GM23248 (cell line): Measurements from ENCODE around the gene NR4A1. TPM values are rescaled to one million over a fixed set of nuclear protein-coding genes. Genes with fewer than 3 reads are reported as not detected.

ENCODE experiments used
- DNase-seq: peaks from one replicate; pipeline ENCODE4 v3.0.0-alpha.2; 2015
- H2AFZ ChIP-seq: fragments of 200-600 bp; sonication (generic); 2 replicates; pipeline ENCODE4 v1.6.1; 2016; ENCODE audit warnings: antibody characterized with exemption
- H3F3A ChIP-seq: fragments of 200-600 bp; sonication (generic); 2 replicates; pipeline ENCODE4 v1.6.1; 2016; ENCODE audit warnings: mild to moderate bottlenecking, antibody characterized with exemption, mixed run types; ENCODE audit not compliant: insufficient read depth
- H3K27ac ChIP-seq: fragments of 200-600 bp; sonication (generic); 2 replicates; pipeline ENCODE4 v1.5.1; 2016; ENCODE audit warnings: mild to moderate bottlenecking
- H3K27me3 ChIP-seq: fragments of 200-600 bp; sonication (generic); replicated peaks from 2 replicates; pipeline ENCODE4 v1.6.1; 2016; ENCODE audit warnings: mild to moderate bottlenecking; ENCODE audit not compliant: insufficient read depth
- H3K36me3 ChIP-seq: fragments of 200-600 bp; sonication (generic); 2 replicates; pipeline ENCODE4 v1.6.1; 2016; ENCODE audit warnings: low read depth, mild to moderate bottlenecking
- H3K4me1 ChIP-seq: fragments of 200-600 bp; sonication (generic); 2 replicates; pipeline ENCODE4 v1.6.1; 2016; ENCODE audit warnings: mild to moderate bottlenecking; ENCODE audit not compliant: insufficient read depth
- H3K4me2 ChIP-seq: fragments of 200-600 bp; sonication (generic); one replicate; pipeline ENCODE4 v1.6.1; 2016; ENCODE audit warnings: mild to moderate bottlenecking; ENCODE audit not compliant: unreplicated experiment
- H3K4me3 ChIP-seq: fragments of 200-600 bp; sonication (generic); 2 replicates; pipeline ENCODE4 v1.5.1; 2016; ENCODE audit warnings: mild to moderate bottlenecking
- H3K79me2 ChIP-seq: fragments of 200-600 bp; sonication (generic); 2 replicates; pipeline ENCODE4 v1.6.1; 2016; ENCODE audit warnings: mild to moderate bottlenecking; ENCODE audit not compliant: insufficient read depth
- H3K9ac ChIP-seq: fragments of 200-600 bp; sonication (generic); 2 replicates; pipeline ENCODE4 v1.6.1; 2016; ENCODE audit warnings: mild to moderate bottlenecking
- H3K9me2 ChIP-seq: fragments of 200-600 bp; sonication (generic); 2 replicates; pipeline ENCODE4 v1.6.1; 2016; ENCODE audit warnings: mixed run types, mild to moderate bottlenecking, moderate library complexity; ENCODE audit not compliant: insufficient read depth
- H3K9me3 ChIP-seq: fragments of 200-600 bp; sonication (generic); one replicate; pipeline ENCODE4 v1.6.1; 2017; ENCODE audit warnings: low read depth
- H4K20me1 ChIP-seq: fragments of 200-600 bp; sonication (generic); 2 replicates; pipeline ENCODE4 v1.6.0; 2016; ENCODE audit not compliant: insufficient read depth
- EZH2 ChIP-seq: fragments of 200-600 bp; sonication (generic); IDR thresholded peaks from 2 replicates; pipeline ENCODE4 v1.6.1; 2018; ENCODE audit warnings: antibody characterized with exemption, mild to moderate bottlenecking; ENCODE audit not compliant: insufficient read depth, poor library complexity, severe bottlenecking
- EZH2phosphoT487 ChIP-seq: fragments of 200-600 bp; sonication (generic); IDR thresholded peaks from 2 replicates; pipeline ENCODE4 v1.6.1; 2018; ENCODE audit warnings: antibody characterized with exemption, moderate library complexity, mild to moderate bottlenecking, low read depth; ENCODE audit not compliant: insufficient read depth
- WGBS, 2 experiments: methylation state at CpG; one replicate each; pipeline ENCODE4 v1.1.6; 2015 to 2017; ENCODE audit warnings: low lambda C conversion rate in 2 of 2, low coverage in 1 of 2; ENCODE audit errors: missing lambda C conversion rate in 2 of 2; 5-methylcytosine and 5-hydroxymethylcytosine counted together
- in situ Hi-C: fragments of 300-500 bp; cut with MboI; formaldehyde crosslinking; loops from 2 replicates; pipeline ENCODE4 v1.15.0; 2020
- polyA plus RNA-seq: library from polyadenylated mRNA; unstranded; fragments of >200 nt; fragmentation: Nextera tagmentation; extraction: Ambion mirVana; gene quantifications from 2 replicates; pipeline ENCODE4 v1.2.1, GENCODE V29; 2016
- total RNA-seq: library from RNA; depleted of rRNA; stranded (reverse); fragments of >200 nt; shearing (Covaris generic); gene quantifications from 2 replicates; pipeline ENCODE4 v1.2.3, GENCODE V29; 2014

Gene NR4A1
- total and polyA plus RNA-seq, 2 experiments from 2014 or later: 11.1 to 13.1 TPM

- Histone ChIP-seq H2AFZ (no peak overlapping the region), H3K27ac (peak overlapping the region; percentile 95), H3F3A (peaks cover 32% of the 10 kb centered on the region), H3K4me2 (peak overlapping the region; percentile 91), H3K4me3 (peak overlapping the region; percentile 85), H3K9me2 (no peaks in the 10 kb centered on the region), H3K9ac (peak overlapping the region; percentile 98), H3K9me3 (no peaks in the 10 kb centered on the region), H3K4me1 (peaks cover 23% of the 10 kb centered on the region), H3K27me3 (no peaks in the 10 kb centered on the region), H3K79me2 (peaks cover 26% of the 10 kb centered on the region), H3K36me3 (no peaks in the 10 kb centered on the region), H4K20me1 (no peaks in the 10 kb centered on the region)
- in situ Hi-C loops: no loop called here
- no peak for DNase-seq
- TF ChIP-seq EZH2 (no peak), EZH2phosphoT487 (no peak)
- WGBS, 2 experiments: 66 to 67% methylated on average over 7 of the region's 7 CpGs
These were observed 1.4 kb downstream of the NR4A1 start for GRCh38 chr12:52052468-52053186.

DNA sequence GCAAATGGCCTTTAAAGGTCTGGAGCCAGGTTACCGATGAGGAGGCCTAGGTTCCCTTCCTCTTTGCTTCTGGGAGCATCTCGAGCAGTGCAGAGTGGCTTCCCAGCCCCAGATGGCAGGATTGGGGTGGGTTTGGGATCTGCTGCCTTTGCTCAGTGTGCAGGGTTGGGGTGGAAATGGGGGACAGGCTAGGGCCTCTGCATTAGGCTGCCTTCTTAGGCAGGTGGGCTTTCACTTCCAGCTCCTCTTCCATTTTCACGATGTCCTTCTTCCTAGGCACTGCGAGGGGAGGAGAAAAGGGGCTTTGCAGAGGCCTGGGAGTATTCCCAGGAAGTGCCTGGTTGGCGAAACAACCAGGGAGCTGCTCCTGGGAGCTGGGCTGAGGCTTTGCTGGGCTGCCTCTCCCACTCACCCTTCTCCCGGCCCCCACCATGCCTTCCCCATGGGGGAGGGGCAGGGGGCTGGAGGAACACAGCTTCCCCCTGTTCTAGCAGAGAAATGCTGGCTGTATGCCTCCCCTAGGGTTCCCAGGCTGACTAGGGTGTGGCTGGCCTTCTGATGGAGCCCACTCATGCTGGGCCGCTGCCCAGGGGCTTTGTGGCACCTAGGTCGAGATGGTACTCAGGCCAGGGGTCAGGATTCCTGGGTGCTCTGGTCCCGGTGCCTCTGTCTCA is 2.4 kb downstream of the NR4A1 start:
- TF ChIP-seq EZH2phosphoT487 (no peak), EZH2 (no peak)
- WGBS, 2 experiments: 65 to 71% methylated on average over 9 of the region's 9 CpGs
- Histone ChIP-seq H3K27me3 (no peaks in the 10 kb centered on the region), H3K9me3 (no peaks in the 10 kb centered on the region), H2AFZ (no peak overlapping the region), H4K20me1 (no peaks in the 10 kb centered on the region), H3K27ac (no peak overlapping the region), H3K79me2 (peaks cover 26% of the 10 kb centered on the region), H3K4me3 (no peak overlapping the region), H3F3A (peaks cover 39% of the 10 kb centered on the region), H3K9ac (peak overlapping the region; percentile 98), H3K36me3 (no peaks in the 10 kb centered on the region), H3K4me2 (peak overlapping the region; percentile 91), H3K4me1 (peaks cover 23% of the 10 kb centered on the region), H3K9me2 (no peaks in the 10 kb centered on the region)
- DNase-seq: no peak
- in situ Hi-C loops: no loop called here

DNA sequence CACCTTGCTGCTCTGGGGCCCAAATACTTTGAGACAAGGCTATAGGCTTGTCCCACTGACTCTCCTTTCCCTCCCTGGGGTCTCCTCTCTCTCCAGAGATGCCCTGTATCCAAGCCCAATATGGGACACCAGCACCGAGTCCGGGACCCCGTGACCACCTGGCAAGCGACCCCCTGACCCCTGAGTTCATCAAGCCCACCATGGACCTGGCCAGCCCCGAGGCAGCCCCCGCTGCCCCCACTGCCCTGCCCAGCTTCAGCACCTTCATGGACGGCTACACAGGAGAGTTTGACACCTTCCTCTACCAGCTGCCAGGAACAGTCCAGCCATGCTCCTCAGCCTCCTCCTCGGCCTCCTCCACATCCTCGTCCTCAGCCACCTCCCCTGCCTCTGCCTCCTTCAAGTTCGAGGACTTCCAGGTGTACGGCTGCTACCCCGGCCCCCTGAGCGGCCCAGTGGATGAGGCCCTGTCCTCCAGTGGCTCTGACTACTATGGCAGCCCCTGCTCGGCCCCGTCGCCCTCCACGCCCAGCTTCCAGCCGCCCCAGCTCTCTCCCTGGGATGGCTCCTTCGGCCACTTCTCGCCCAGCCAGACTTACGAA is 3.1 kb downstream of the NR4A1 start:
- H3K9me2 ChIP-seq: no peaks in the 10 kb centered on the region
- no peaks in the 10 kb centered on the region for H3K36me3 ChIP-seq
- H3K27ac ChIP-seq: no peak overlapping the region
- H3K4me3 ChIP-seq: no peak overlapping the region
- peaks cover 26% of the 10 kb centered on the region for H3K79me2 ChIP-seq
- WGBS, 2 experiments: 83 to 91% methylated on average over 11 to 21 of the region's 21 CpGs
- H3K9me3 ChIP-seq: no peaks in the 10 kb centered on the region
- H4K20me1 ChIP-seq: no peaks in the 10 kb centered on the region
- H3F3A ChIP-seq: peaks cover 42% of the 10 kb centered on the region
- no peak for DNase-seq
- TF ChIP-seq EZH2phosphoT487 (no peak), EZH2 (no peak)
- no peak overlapping the region for H2AFZ ChIP-seq
- no peak overlapping the region for H3K4me2 ChIP-seq
- in situ Hi-C loops: no loop called here
- no peaks in the 10 kb centered on the region for H3K27me3 ChIP-seq
- H3K4me1 ChIP-seq: peaks cover 23% of the 10 kb centered on the region
- H3K9ac ChIP-seq: no peak overlapping the region

- H3K4me2 ChIP-seq: no peak overlapping the region
- H3F3A ChIP-seq: peaks cover 48% of the 10 kb centered on the region
- H3K4me3 ChIP-seq: no peak overlapping the region
- no peaks in the 10 kb centered on the region for H3K27me3 ChIP-seq
- H3K27ac ChIP-seq: no peak overlapping the region
- H3K36me3 ChIP-seq: no peaks in the 10 kb centered on the region
- no peaks in the 10 kb centered on the region for H3K9me2 ChIP-seq
- H3K4me1 ChIP-seq: peaks cover 21% of the 10 kb centered on the region
- DNase-seq: no peak
- 94% methylated on average over 20 to 21 of the region's 21 CpGs for WGBS, 2 experiments
- H4K20me1 ChIP-seq: no peaks in the 10 kb centered on the region
- TF ChIP-seq EZH2phosphoT487: no peak
- TF ChIP-seq EZH2: no peak
- no peak overlapping the region for H3K9ac ChIP-seq
- no peak overlapping the region for H2AFZ ChIP-seq
- in situ Hi-C loops: no loop called here
- H3K79me2 ChIP-seq: peaks cover 26% of the 10 kb centered on the region
- no peaks in the 10 kb centered on the region for H3K9me3 ChIP-seq
These were observed 3.8 kb downstream of the NR4A1 start for GRCh38 chr12:52054833-52055730.
